HepG2 (cell line): ENCODE results near the gene AGXT. TPM values are rescaled to one million over a fixed set of nuclear protein-coding genes. Genes with fewer than 3 reads are reported as not detected.
A peak's percentile ranks its signal among the peaks of the same experiment; 100 is the strongest.

Experiments
- ATF1 ChIP-seq: IDR thresholded peaks from 2 replicates; pipeline ENCODE4 v1.6.1; 2016; ENCODE audit warnings: mild to moderate bottlenecking, control low read depth
- ATRX ChIP-seq: sonication (generic); formaldehyde crosslinking; IDR thresholded peaks from 2 replicates; pipeline ENCODE4 v1.4.0; 2020; ENCODE audit warnings: missing genetic modification reagents, borderline replicate concordance
- BCL6 ChIP-seq: IDR thresholded peaks from 2 replicates; pipeline ENCODE4 v1.6.1; 2016; ENCODE audit warnings: missing genetic modification reagents, missing compliant biosample characterization
- CAMTA2 ChIP-seq: sonication (generic); formaldehyde crosslinking; IDR thresholded peaks from 2 replicates; pipeline ENCODE4 v1.4.0; 2020; ENCODE audit warnings: mild to moderate bottlenecking, missing genetic modification reagents, borderline replicate concordance
- DMAP1 ChIP-seq: IDR thresholded peaks from 2 replicates; pipeline ENCODE4 v1.6.1; 2016
- EP300 ChIP-seq, 3 experiments: sonication (generic) in 1 of 3; formaldehyde crosslinking in 1 of 3; IDR thresholded peaks; 2 replicates each; pipeline versions ENCODE4 v1.5.1 to v1.6.1; 2011 to 2020; ENCODE audit warnings: low read depth in 2 of 3, low read length in 2 of 3, borderline replicate concordance in 1 of 3, improper control_type of control experiment in 1 of 3, mild to moderate bottlenecking in 1 of 3, missing genetic modification reagents in 1 of 3, moderate library complexity in 1 of 3
- KLF16 ChIP-seq, 2 experiments: sonication (generic) in 1 of 2; formaldehyde crosslinking in 1 of 2; IDR thresholded peaks; 2 replicates each; pipeline versions ENCODE4 v1.6.1 to v1.8.0; 2016 to 2023; ENCODE audit warnings: missing genetic modification reagents in 2 of 2, missing compliant biosample characterization in 1 of 2
- MAZ ChIP-seq, 2 experiments: sonication (generic) in 1 of 2; formaldehyde crosslinking in 1 of 2; IDR thresholded peaks; 2 replicates each; pipeline versions ENCODE4 v1.5.0 to v1.6.1; 2012 to 2020; ENCODE audit warnings: low read depth in 2 of 2, mild to moderate bottlenecking in 2 of 2, borderline replicate concordance in 1 of 2, improper control_type of control experiment in 1 of 2, low read length in 1 of 2, missing genetic modification reagents in 1 of 2, moderate library complexity in 1 of 2
- MBD4 ChIP-seq: IDR thresholded peaks from 2 replicates; pipeline ENCODE4 v1.6.1; 2012; ENCODE audit warnings: low read length, inconsistent platforms, borderline replicate concordance
- MED8 ChIP-seq: sonication (generic); formaldehyde crosslinking; IDR thresholded peaks from 2 replicates; pipeline ENCODE4 v1.8.1; 2023; ENCODE audit warnings: mild to moderate bottlenecking, missing genetic modification reagents; ENCODE audit not compliant: insufficient replicate concordance
- MXD4 ChIP-seq: IDR thresholded peaks from 2 replicates; pipeline ENCODE4 v1.6.1; 2016; ENCODE audit warnings: mild to moderate bottlenecking, missing biosample characterization, missing genetic modification reagents
- NCOA2 ChIP-seq: sonication (generic); formaldehyde crosslinking; IDR thresholded peaks from 2 replicates; pipeline ENCODE4 v1.8.0; 2022; ENCODE audit warnings: inconsistent platforms
- SP5 ChIP-seq: IDR thresholded peaks from 2 replicates; pipeline ENCODE4 v1.6.1; 2016; ENCODE audit warnings: low read depth, borderline replicate concordance
- TCF7 ChIP-seq: sonication (generic); IDR thresholded peaks from 2 replicates; pipeline ENCODE4 v1.6.1; 2016; ENCODE audit warnings: antibody characterized with exemption, low read depth
- TEAD3 ChIP-seq: optimal IDR thresholded peaks from 2 replicates; pipeline ENCODE3; 2016; ENCODE audit warnings: borderline replicate concordance
- ZNF235 ChIP-seq: sonication (generic); formaldehyde crosslinking; IDR thresholded peaks from 2 replicates; pipeline ENCODE4 v1.8.1; 2023; ENCODE audit warnings: mild to moderate bottlenecking, missing genetic modification reagents, borderline replicate concordance
- ZNF282 ChIP-seq: fragments of 450-650 bp; IDR thresholded peaks from 2 replicates; pipeline ENCODE4 v1.6.1; 2018; ENCODE audit not compliant: partially characterized antibody
- ZNF382 ChIP-seq: sonication (generic); formaldehyde crosslinking; IDR thresholded peaks from 2 replicates; pipeline ENCODE4 v1.5.0; 2020; ENCODE audit warnings: missing genetic modification reagents, mild to moderate bottlenecking, borderline replicate concordance
- ZNF460 ChIP-seq: sonication (generic); formaldehyde crosslinking; IDR thresholded peaks from 2 replicates; pipeline ENCODE4 v1.5.1; 2020; ENCODE audit warnings: missing genetic modification reagents, mild to moderate bottlenecking, borderline replicate concordance
- ZNF572 ChIP-seq: sonication (generic); formaldehyde crosslinking; IDR thresholded peaks from 2 replicates; pipeline ENCODE4 v1.5.1; 2020; ENCODE audit warnings: mild to moderate bottlenecking, missing genetic modification reagents
- ZNF605 ChIP-seq: sonication (generic); formaldehyde crosslinking; IDR thresholded peaks from 2 replicates; pipeline ENCODE4 v1.8.0; 2022; ENCODE audit warnings: mild to moderate bottlenecking, missing genetic modification reagents
- ZNF644 ChIP-seq: IDR thresholded peaks from 2 replicates; pipeline ENCODE4 v1.6.1; 2016; ENCODE audit warnings: low read depth
- ZSCAN29 ChIP-seq: sonication (generic); formaldehyde crosslinking; conservative IDR thresholded peaks from 2 replicates; pipeline ENCODE4 v1.4.0; 2020; ENCODE audit warnings: mild to moderate bottlenecking, missing genetic modification reagents
- polyA plus RNA-seq, 8 experiments: library from polyadenylated mRNA; depleted of rRNA in 3 of 8; stranded (reverse) in 7 of 8; unstranded in 1 of 8; fragments of >200 nt; fragmentation: Illumina TruSeq in 4 of 8; extraction: Trizol in 4 of 8; gene quantifications; 2 replicates each; pipeline versions ENCODE4 v1.2.1 to v1.2.3, GENCODE V29; 2011 to 2016; ENCODE audit warnings: low read depth in 4 of 8, missing spikeins in 1 of 8, mixed read lengths in 1 of 8; ENCODE audit not compliant: insufficient read depth in 1 of 8
- total RNA-seq, 5 experiments: library from RNA; depleted of rRNA; stranded (reverse); fragments of >200 nt; fragmentation: Illumina TruSeq; extraction: Trizol; gene quantifications; 2 replicates each; pipeline ENCODE4 v1.2.3, GENCODE V29; 2016; ENCODE audit warnings: low read depth in 1 of 5
- TF ChIP-seq, protein P1 (sequence below): sonication (generic); formaldehyde crosslinking; IDR thresholded peaks from 2 replicates; pipeline ENCODE4 v1.8.0; 2022; ENCODE audit warnings: mild to moderate bottlenecking, missing genetic modification reagents; ENCODE audit not compliant: insufficient replicate concordance
- TF ChIP-seq, protein P2 (sequence below): sonication (generic); formaldehyde crosslinking; IDR thresholded peaks from 2 replicates; pipeline ENCODE4 v1.4.0; 2020; ENCODE audit warnings: missing genetic modification reagents, low read depth, mild to moderate bottlenecking, borderline replicate concordance
- TF ChIP-seq, protein P3 (sequence below): IDR thresholded peaks from 2 replicates; pipeline ENCODE4 v1.6.1; 2016; ENCODE audit warnings: low read depth, borderline replicate concordance
- TF ChIP-seq, protein P4 (sequence below), 2 experiments: fragments of 450-650 bp in 1 of 2; sonication (generic) in 1 of 2; formaldehyde crosslinking; IDR thresholded peaks; 2 replicates each; pipeline versions ENCODE4 v1.5.0 to v1.8.0; 2020 to 2022; ENCODE audit warnings: mild to moderate bottlenecking in 1 of 2, missing genetic modification reagents in 1 of 2

Gene AGXT
- total and polyA plus RNA-seq, 2 of the 13 experiments (the other 11 are each of a cell fraction or from before 2014, with no cell fraction given) = 41.9 to 96.1 TPM

DNA sequence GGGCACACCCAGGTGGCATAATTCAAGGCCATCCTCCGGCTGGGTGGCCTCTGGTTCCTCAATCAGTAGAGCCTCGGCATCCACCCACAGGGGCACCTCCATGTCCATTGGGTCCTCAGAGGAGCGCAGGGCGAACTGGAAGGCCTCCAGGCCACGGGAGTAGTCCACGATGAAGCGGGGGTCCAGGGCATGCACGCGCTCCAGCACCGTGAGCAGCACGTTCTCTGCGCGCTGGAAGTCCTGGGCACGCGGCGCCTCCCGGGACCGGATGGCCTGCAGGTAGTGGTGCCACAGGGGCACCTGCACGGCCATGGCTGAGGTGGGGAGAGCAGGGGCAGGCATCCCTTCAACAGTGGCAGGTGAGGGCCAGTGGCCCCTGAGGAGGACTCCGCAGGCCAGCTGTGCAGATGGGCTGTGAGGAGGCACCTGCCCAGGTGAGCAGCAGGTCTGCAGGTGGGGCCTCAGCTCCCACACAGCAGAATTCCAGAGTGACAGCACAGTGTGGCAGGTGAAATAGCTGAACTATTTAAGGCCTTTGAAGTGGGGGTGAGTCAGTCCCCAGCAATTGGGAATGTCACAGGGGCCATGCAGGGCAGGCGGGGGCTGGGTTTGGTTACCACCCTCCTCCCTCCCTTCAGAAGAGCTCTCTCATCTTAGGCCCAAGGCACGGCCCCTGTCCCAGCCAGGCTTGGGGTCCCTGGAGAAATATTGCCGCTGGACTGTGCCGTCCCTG, 27.2 kb downstream of the AGXT start, which contains the start of gene MAB21L4 (continued):
- TF ChIP-seq, protein P1, sequence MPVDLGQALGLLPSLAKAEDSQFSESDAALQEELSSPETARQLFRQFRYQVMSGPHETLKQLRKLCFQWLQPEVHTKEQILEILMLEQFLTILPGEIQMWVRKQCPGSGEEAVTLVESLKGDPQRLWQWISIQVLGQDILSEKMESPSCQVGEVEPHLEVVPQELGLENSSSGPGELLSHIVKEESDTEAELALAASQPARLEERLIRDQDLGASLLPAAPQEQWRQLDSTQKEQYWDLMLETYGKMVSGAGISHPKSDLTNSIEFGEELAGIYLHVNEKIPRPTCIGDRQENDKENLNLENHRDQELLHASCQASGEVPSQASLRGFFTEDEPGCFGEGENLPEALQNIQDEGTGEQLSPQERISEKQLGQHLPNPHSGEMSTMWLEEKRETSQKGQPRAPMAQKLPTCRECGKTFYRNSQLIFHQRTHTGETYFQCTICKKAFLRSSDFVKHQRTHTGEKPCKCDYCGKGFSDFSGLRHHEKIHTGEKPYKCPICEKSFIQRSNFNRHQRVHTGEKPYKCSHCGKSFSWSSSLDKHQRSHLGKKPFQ = no peak
- TF ChIP-seq ATRX (CRISPR knock-in tag) (no peak), KLF16 (CRISPR knock-in tag; IDR thresholded peaks at IDR 0.05) (no peak), ZNF235 (no peak), ZSCAN29 (CRISPR knock-in tag) (no peak), ZNF382 (CRISPR knock-in tag) (no peak), DMAP1 (CRISPR knock-in tag) (0 out of 2 replicates have a peak, but pooled peaks have one; percentile 11), ATF1 (CRISPR knock-in tag) (no peak), MXD4 (CRISPR knock-in tag) (no peak), EP300 (IDR thresholded peaks at IDR 0.05; ENCODE audit: low read depth in 2 of 2, low read length in 2 of 2) (peak in 1 of 2 experiments; percentile 58; a peak in 1 of 4 replicates), EP300 (CRISPR knock-in tag; IDR thresholded peaks at IDR 0.05; ENCODE audit: borderline replicate concordance) (peak; percentile 42; the same call in 1 of the 2 replicates), ZNF605 (CRISPR knock-in tag) (0 out of 2 replicates have a peak, but pooled peaks have one; percentile 32), ZNF644 (no peak), NCOA2 (CRISPR knock-in tag) (no peak), BCL6 (CRISPR knock-in tag) (no peak), MBD4 (no peak), SP5 (CRISPR knock-in tag) (no peak), ZNF572 (CRISPR knock-in tag) (no peak), ZNF282 (no peak), ZNF460 (no peak), TCF7 (peak; percentile 68; the same call in 1 of the 2 replicates), MED8 (no peak), TEAD3 (peak; percentile 81), MAZ (IDR thresholded peaks at IDR 0.05; ENCODE audit: borderline replicate concordance, low read depth, low read length) (no peak), MAZ (CRISPR knock-in tag; IDR thresholded peaks at IDR 0.05; ENCODE audit: low read depth) (no peak), CAMTA2 (peak; percentile 31; the same call in 1 of the 2 replicates)
- TF ChIP-seq, protein P2, sequence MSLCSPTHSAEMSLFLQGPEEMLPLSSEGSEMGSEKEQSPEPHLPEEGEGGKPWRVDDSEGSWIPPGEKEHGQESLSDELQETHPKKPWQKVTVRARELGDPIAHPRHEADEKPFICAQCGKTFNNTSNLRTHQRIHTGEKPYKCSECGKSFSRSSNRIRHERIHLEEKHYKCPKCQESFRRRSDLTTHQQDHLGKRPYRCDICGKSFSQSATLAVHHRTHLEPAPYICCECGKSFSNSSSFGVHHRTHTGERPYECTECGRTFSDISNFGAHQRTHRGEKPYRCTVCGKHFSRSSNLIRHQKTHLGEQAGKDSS (CRISPR knock-in tag) = no peak
- TF ChIP-seq, protein P3, sequence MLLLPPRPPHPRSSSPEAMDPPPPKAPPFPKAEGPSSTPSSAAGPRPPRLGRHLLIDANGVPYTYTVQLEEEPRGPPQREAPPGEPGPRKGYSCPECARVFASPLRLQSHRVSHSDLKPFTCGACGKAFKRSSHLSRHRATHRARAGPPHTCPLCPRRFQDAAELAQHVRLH (CRISPR knock-in tag) = no peak
- TF ChIP-seq, protein P4, sequence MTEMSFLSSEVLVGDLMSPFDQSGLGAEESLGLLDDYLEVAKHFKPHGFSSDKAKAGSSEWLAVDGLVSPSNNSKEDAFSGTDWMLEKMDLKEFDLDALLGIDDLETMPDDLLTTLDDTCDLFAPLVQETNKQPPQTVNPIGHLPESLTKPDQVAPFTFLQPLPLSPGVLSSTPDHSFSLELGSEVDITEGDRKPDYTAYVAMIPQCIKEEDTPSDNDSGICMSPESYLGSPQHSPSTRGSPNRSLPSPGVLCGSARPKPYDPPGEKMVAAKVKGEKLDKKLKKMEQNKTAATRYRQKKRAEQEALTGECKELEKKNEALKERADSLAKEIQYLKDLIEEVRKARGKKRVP (CRISPR knock-in tag; IDR thresholded peaks at IDR 0.05) = no peak
